Stimulated activated CD8-positive, alpha-beta memory T cell treated with anti-CD3 and anti-CD28 coated beads, Interleukin-7, amount 100 ng/mL, for 4 hours (primary cell): ENCODE measurements around the gene ANKRD23.

Experiments
- DNase-seq, 2 donors: peaks; one replicate each; pipeline ENCODE4 v3.0.0-alpha.2; 2020; ENCODE audit warnings: low read depth in 2 of 2

The ANKRD23 gene

GRCh38 chr2:96838345-96839292, 5.2 kb downstream of the ANKRD23 start:
- DNase-seq = no peak

GRCh38 chr2:96837575-96837974, 6.2 kb downstream of the ANKRD23 start:
- DNase-seq = no peak

- no peak for DNase-seq
These were observed 8.0 kb downstream of the ANKRD23 start for GRCh38 chr2:96835830-96836229.

GRCh38 chr2:96832754-96833507, 10.9 kb downstream of the ANKRD23 start:
- DNase-seq = no peak

GRCh38 chr2:96832408-96832753, 11.4 kb downstream of the ANKRD23 start:
- DNase-seq = no peak

GRCh38 chr2:96831679-96832078, 12.1 kb downstream of the ANKRD23 start:
- DNase-seq = no peak

GRCh38 chr2:96830044-96830562, 13.7 kb downstream of the ANKRD23 start:
- DNase-seq = no peak

GRCh38 chr2:96828874-96829273, 14.9 kb downstream of the ANKRD23 start:
- DNase-seq = no peak

- DNase-seq = no peak
These were observed 15.4 kb downstream of the ANKRD23 start for GRCh38 chr2:96828436-96828835.

- no peak for DNase-seq
These were observed 17.1 kb downstream of the ANKRD23 start for GRCh38 chr2:96826546-96827278.

- DNase-seq = no peak
These were observed 18.8 kb downstream of the ANKRD23 start for GRCh38 chr2:96825057-96825456.

- no peak for DNase-seq
These were observed 19.5 kb downstream of the ANKRD23 start for GRCh38 chr2:96824079-96824870.

GRCh38 chr2:96823198-96823597, 20.6 kb downstream of the ANKRD23 start:
- DNase-seq = no peak

GRCh38 chr2:96822786-96823185, 21.0 kb downstream of the ANKRD23 start:
- DNase-seq = no peak

- DNase-seq = no peak
These were observed 22.6 kb downstream of the ANKRD23 start for GRCh38 chr2:96821113-96821675.

- no peak for DNase-seq
These were observed 23.8 kb downstream of the ANKRD23 start for GRCh38 chr2:96819876-96820511.

GRCh38 chr2:96819128-96819875, 24.5 kb downstream of the ANKRD23 start:
- no peak for DNase-seq

GRCh38 chr2:96817882-96818281, 25.9 kb downstream of the ANKRD23 start:
- no peak for DNase-seq

GRCh38 chr2:96816836-96817702, 26.8 kb downstream of the ANKRD23 start:
- no peak for DNase-seq
